Trophoblast cell (in vitro differentiated cells and primary cell): ENCODE results near the gene KIAA1549.

Experiments used
- DNase-seq, 2 donors: peaks; one replicate each; pipeline ENCODE4 v3.0.0-alpha.2; 2016
- H2AFZ ChIP-seq: 2 replicates; pipeline ENCODE4 v1.6.1; 2013; ENCODE audit warnings: low read length, moderate library complexity, mild to moderate bottlenecking; ENCODE audit not compliant: insufficient read depth, poor library complexity
- H2AK5ac ChIP-seq: 2 replicates; pipeline ENCODE4 v1.6.1; 2013; ENCODE audit warnings: mild to moderate bottlenecking, low read length
- H2BK120ac ChIP-seq: 2 replicates; pipeline ENCODE4 v1.6.1; 2013; ENCODE audit warnings: low read length, mild to moderate bottlenecking, moderate library complexity; ENCODE audit not compliant: insufficient read depth, poor library complexity
- H2BK12ac ChIP-seq: 2 replicates; pipeline ENCODE4 v1.6.1; 2013; ENCODE audit warnings: mild to moderate bottlenecking, low read length, moderate library complexity
- H2BK5ac ChIP-seq: 2 replicates; pipeline ENCODE4 v1.6.1; 2013; ENCODE audit warnings: low read length, low read depth, moderate library complexity, mild to moderate bottlenecking; ENCODE audit not compliant: poor library complexity
- H3K14ac ChIP-seq: 2 replicates; pipeline ENCODE4 v1.6.1; 2013; ENCODE audit warnings: mild to moderate bottlenecking, low read length
- H3K18ac ChIP-seq: 2 replicates; pipeline ENCODE4 v1.6.1; 2013; ENCODE audit warnings: mild to moderate bottlenecking, low read length
- H3K23ac ChIP-seq: 2 replicates; pipeline ENCODE4 v1.6.1; 2013; ENCODE audit warnings: low read length
- H3K27ac ChIP-seq: 2 replicates; pipeline ENCODE4 v1.5.1; 2013; ENCODE audit warnings: low read depth, mild to moderate bottlenecking, inconsistent platforms, low read length, moderate library complexity
- H3K27me3 ChIP-seq: 2 replicates; pipeline ENCODE4 v1.6.1; 2013; ENCODE audit warnings: inconsistent platforms, mild to moderate bottlenecking, low read length, moderate library complexity; ENCODE audit not compliant: insufficient read depth
- H3K36me3 ChIP-seq, 2 experiments: 1 replicate in 1 of 2; 2 replicates in 1 of 2; pipeline ENCODE4 v1.6.1; 2013; ENCODE audit warnings: low read length in 2 of 2, mild to moderate bottlenecking in 2 of 2, moderate library complexity in 1 of 2; ENCODE audit not compliant: insufficient read depth in 2 of 2, control insufficient read depth in 1 of 2
- H3K4ac ChIP-seq: 2 replicates; pipeline ENCODE4 v1.6.1; 2013; ENCODE audit warnings: low read depth, mild to moderate bottlenecking, low read length, moderate library complexity
- H3K4me1 ChIP-seq, 2 experiments: 1 replicate in 1 of 2; 2 replicates in 1 of 2; pipeline ENCODE4 v1.6.1; 2013; ENCODE audit warnings: low read length in 2 of 2, mild to moderate bottlenecking in 2 of 2, moderate library complexity in 1 of 2; ENCODE audit not compliant: insufficient read depth in 2 of 2, control insufficient read depth in 1 of 2
- H3K4me2 ChIP-seq: 2 replicates; pipeline ENCODE4 v1.6.1; 2013; ENCODE audit warnings: inconsistent platforms, mild to moderate bottlenecking, low read length, moderate library complexity
- H3K4me3 ChIP-seq: 2 replicates; pipeline ENCODE4 v1.5.1; 2013; ENCODE audit warnings: mild to moderate bottlenecking, low read depth, low read length, inconsistent platforms
- H3K79me1 ChIP-seq: one replicate; pipeline ENCODE4 v1.6.1; 2013; ENCODE audit warnings: low read length
- H3K79me2 ChIP-seq: 2 replicates; pipeline ENCODE4 v1.6.1; 2013; ENCODE audit warnings: low read length, mild to moderate bottlenecking; ENCODE audit not compliant: control insufficient read depth, insufficient read depth, poor library complexity
- H3K9ac ChIP-seq: 2 replicates; pipeline ENCODE4 v1.6.1; 2013; ENCODE audit warnings: mild to moderate bottlenecking, low read length
- H3K9me3 ChIP-seq: 2 replicates; pipeline ENCODE4 v1.6.1; 2013; ENCODE audit warnings: low read depth, mild to moderate bottlenecking, control low read depth, inconsistent platforms, low read length; ENCODE audit not compliant: insufficient read depth
- H4K12ac ChIP-seq: 2 replicates; pipeline ENCODE4 v1.6.1; 2013; ENCODE audit warnings: low read depth, mild to moderate bottlenecking, low read length, moderate library complexity
- H4K8ac ChIP-seq: 2 replicates; pipeline ENCODE4 v1.6.1; 2013; ENCODE audit warnings: low read depth, mild to moderate bottlenecking, low read length, moderate library complexity
- H4K91ac ChIP-seq: one replicate; pipeline ENCODE4 v1.6.1; 2013; ENCODE audit warnings: low read depth, mild to moderate bottlenecking, low read length, moderate library complexity
- WGBS: extraction: QIAGEN DNeasy Blood & Tissue Kit; methylation state at CpG from one replicate; pipeline ENCODE4 v1.1.7; 2013; ENCODE audit warnings: missing lambda C conversion rate; ENCODE audit not compliant: insufficient read length, insufficient coverage; ENCODE audit errors: extremely low coverage; 5-methylcytosine and 5-hydroxymethylcytosine counted together

Gene KIAA1549

DNA sequence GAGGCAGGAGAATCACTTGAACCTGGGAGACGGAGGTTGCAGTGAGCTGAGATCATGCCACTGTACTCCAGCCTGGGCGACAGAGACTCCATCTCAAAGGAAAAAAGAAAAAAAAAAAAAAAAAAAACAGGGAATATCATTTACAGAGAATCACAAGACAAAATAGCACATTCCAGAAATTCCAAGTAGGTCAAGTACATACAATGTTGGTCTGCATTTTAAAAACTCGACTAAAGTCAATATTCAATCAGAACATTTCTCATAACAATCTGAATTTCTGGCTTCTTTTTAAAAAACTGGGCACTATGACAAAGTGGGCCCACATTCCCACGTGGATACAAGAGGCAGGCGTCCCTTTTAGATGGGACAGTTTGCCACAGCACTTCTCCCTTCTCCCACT is 41.9 kb upstream of the KIAA1549 start:
- no peak overlapping the region for H3K18ac ChIP-seq
- no peak overlapping the region for H2AK5ac ChIP-seq
- H3K79me2 ChIP-seq: no peaks in the 10 kb centered on the region
- no peak overlapping the region for H3K23ac ChIP-seq
- H3K27ac ChIP-seq: no peak overlapping the region
- no peak overlapping the region for H3K9ac ChIP-seq
- H4K8ac ChIP-seq: no peak overlapping the region
- H3K4me2 ChIP-seq: no peak overlapping the region
- DNase-seq: no peak
- no peaks in the 10 kb centered on the region for H3K4me1 ChIP-seq
- no peaks in the 10 kb centered on the region for H3K9me3 ChIP-seq
- no peaks in the 10 kb centered on the region for H3K79me1 ChIP-seq
- no peak overlapping the region for H2BK12ac ChIP-seq
- H3K36me3 ChIP-seq: peaks cover 11 to 18% of the 10 kb centered on the region in 2 experiments
- no peak overlapping the region for H2BK120ac ChIP-seq
- no peak overlapping the region for H3K14ac ChIP-seq
- no peak overlapping the region for H2AFZ ChIP-seq
- H4K91ac ChIP-seq: no peak overlapping the region
- H3K4me3 ChIP-seq: no peak overlapping the region
- WGBS: no CpG with 5 or more reads among the region's 5 CpGs
- H3K27me3 ChIP-seq: no peaks in the 10 kb centered on the region
- no peak overlapping the region for H2BK5ac ChIP-seq
- no peak overlapping the region for H4K12ac ChIP-seq
- no peak overlapping the region for H3K4ac ChIP-seq

DNA sequence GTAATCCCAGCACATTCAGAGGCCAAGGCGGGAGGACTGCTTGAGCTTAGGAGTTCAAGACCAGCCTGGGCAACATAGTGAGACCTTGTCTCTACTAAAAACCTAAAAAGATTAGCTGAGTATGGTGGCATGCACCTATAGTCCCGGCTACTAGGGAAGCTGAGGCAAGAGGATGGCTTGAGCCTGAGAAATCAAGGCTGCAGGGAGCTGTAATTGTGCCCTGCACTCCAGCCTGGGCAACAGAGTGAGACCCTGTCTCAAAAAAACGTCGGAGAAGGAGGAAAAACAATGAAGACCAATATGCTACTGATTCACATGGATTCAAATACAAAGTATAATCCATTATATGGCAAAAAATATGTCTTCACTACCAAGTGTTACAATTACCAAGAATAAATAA is 41.1 kb upstream of the KIAA1549 start:
- no peak overlapping the region for H2BK120ac ChIP-seq
- no peak overlapping the region for H4K91ac ChIP-seq
- H4K8ac ChIP-seq: no peak overlapping the region
- no peak overlapping the region for H3K18ac ChIP-seq
- H3K79me1 ChIP-seq: no peaks in the 10 kb centered on the region
- H3K4me3 ChIP-seq: no peak overlapping the region
- no peak overlapping the region for H3K23ac ChIP-seq
- H3K4ac ChIP-seq: no peak overlapping the region
- no peaks in the 10 kb centered on the region for H3K79me2 ChIP-seq
- H3K36me3 ChIP-seq: peaks cover 11 to 16% of the 10 kb centered on the region in 2 experiments
- no peak overlapping the region for H3K27ac ChIP-seq
- H3K14ac ChIP-seq: no peak overlapping the region
- no peak overlapping the region for H2AFZ ChIP-seq
- H3K9me3 ChIP-seq: no peaks in the 10 kb centered on the region
- H4K12ac ChIP-seq: no peak overlapping the region
- no peak overlapping the region for H2BK12ac ChIP-seq
- DNase-seq: no peak
- H3K4me1 ChIP-seq: no peaks in the 10 kb centered on the region
- no peak overlapping the region for H3K4me2 ChIP-seq
- no peaks in the 10 kb centered on the region for H3K27me3 ChIP-seq
- WGBS: no CpG with 5 or more reads among the region's 4 CpGs
- H2BK5ac ChIP-seq: no peak overlapping the region
- no peak overlapping the region for H3K9ac ChIP-seq
- no peak overlapping the region for H2AK5ac ChIP-seq

DNA sequence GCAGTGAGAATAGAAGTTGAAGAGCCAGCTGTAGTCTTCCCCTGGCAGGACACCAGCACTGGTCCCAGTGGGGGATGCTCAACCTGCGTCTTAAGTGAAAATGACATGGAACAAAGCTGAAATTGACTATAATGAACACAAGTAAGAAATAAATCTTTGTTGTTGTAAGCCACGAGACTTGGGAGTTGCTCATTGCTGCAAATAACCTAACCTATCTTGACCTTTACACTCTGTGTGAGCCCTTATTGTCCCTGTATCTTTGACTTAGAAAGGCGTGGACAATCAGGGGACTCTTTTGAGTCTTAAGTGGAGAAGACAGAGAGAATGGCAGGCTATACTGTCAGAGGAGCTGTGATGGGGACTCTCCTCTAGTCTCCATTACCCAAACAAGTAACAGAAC is 37.7 kb upstream of the KIAA1549 start:
- Histone ChIP-seq H3K23ac (peak overlapping the region; percentile 77), H3K27me3 (no peaks in the 10 kb centered on the region), H3K18ac (no peak overlapping the region), H3K27ac (no peak overlapping the region), H4K91ac (no peak overlapping the region), H2AFZ (no peak overlapping the region), H4K8ac (no peak overlapping the region), H3K14ac (no peak overlapping the region), H3K79me1 (no peaks in the 10 kb centered on the region), H3K4me3 (no peak overlapping the region), H3K4me2 (no peak overlapping the region), H3K4me1 (no peaks in the 10 kb centered on the region), H2BK120ac (no peak overlapping the region), H4K12ac (no peak overlapping the region), H2BK12ac (no peak overlapping the region), H3K36me3 (peaks cover 2 to 5% of the 10 kb centered on the region in 2 experiments), H3K4ac (no peak overlapping the region), H3K9ac (peak overlapping the region; percentile 41), H2AK5ac (no peak overlapping the region), H2BK5ac (no peak overlapping the region), H3K79me2 (no peaks in the 10 kb centered on the region), H3K9me3 (no peaks in the 10 kb centered on the region)
- WGBS: no CpG with 5 or more reads among the region's 3 CpGs
- DNase-seq: no peak

DNA sequence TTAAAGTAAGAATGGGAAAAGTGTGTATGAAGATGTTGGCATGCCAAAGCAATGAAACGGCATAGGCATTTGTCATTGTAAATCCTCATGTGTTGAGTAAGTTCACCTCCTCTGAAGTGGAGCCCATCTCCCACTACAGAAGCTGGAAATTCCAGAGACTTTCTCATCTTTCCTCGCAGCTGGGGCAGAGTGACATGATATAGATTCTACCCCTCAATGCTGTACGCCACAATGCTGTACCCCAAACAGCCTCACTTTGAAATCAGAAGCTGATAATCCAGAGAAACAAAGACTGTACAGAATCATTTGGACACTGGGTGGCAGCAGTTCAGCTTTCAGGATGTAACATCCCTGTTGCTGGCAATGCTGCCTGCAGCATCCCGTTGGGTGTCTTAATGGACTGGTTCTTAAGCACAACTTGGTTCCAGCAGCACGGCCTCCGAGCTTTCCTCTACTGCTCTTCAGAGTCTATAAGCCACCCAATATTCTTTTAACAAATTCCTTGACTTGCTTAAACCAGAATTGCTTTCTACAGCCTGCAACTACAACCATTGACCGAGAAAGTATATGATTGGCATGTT is 35.8 kb upstream of the KIAA1549 start:
- Histone ChIP-seq H3K79me1 (no peaks in the 10 kb centered on the region), H4K91ac (no peak overlapping the region), H3K4me2 (no peak overlapping the region), H3K4ac (no peak overlapping the region), H3K18ac (no peak overlapping the region), H2AFZ (no peak overlapping the region), H4K12ac (no peak overlapping the region), H3K27me3 (no peaks in the 10 kb centered on the region), H3K79me2 (no peaks in the 10 kb centered on the region), H3K36me3 (no peaks in the 10 kb centered on the region), H2BK120ac (no peak overlapping the region), H3K9me3 (no peaks in the 10 kb centered on the region), H4K8ac (no peak overlapping the region), H3K4me1 (no peaks in the 10 kb centered on the region), H2AK5ac (no peak overlapping the region), H3K23ac (no peak overlapping the region), H3K27ac (no peak overlapping the region), H3K14ac (no peak overlapping the region), H2BK12ac (no peak overlapping the region), H3K4me3 (no peak overlapping the region), H3K9ac (no peak overlapping the region), H2BK5ac (no peak overlapping the region)
- DNase-seq: peak; percentile 29 to 62
- no CpG with 5 or more reads among the region's 7 CpGs for WGBS
